H1 (cell line): Measurements from ENCODE around the gene ACAP1. TPM values are rescaled to one million over a fixed set of nuclear protein-coding genes. Genes with fewer than 3 reads are reported as not detected.
A peak's percentile ranks its signal among the peaks of the same experiment; 100 is the strongest.

Source experiments
- GABPA ChIP-seq: IDR thresholded peaks from 2 replicates; pipeline ENCODE4 v1.6.1; 2011; ENCODE audit warnings: mild to moderate bottlenecking, low read length, moderate library complexity, borderline replicate concordance; ENCODE audit not compliant: insufficient read depth
- HDAC2 ChIP-seq, 2 experiments: fragments of 300-600 bp in 1 of 2; sonication (generic) in 1 of 2; IDR thresholded peaks; 2 replicates each; pipeline ENCODE4 v1.6.1; 2011 to 2012; ENCODE audit warnings: low read depth in 2 of 2, low read length in 2 of 2, mild to moderate bottlenecking in 2 of 2, moderate library complexity in 2 of 2, borderline replicate concordance in 1 of 2, inconsistent platforms in 1 of 2
- JUND ChIP-seq: IDR thresholded peaks from 2 replicates; pipeline ENCODE4 v1.6.1; 2011; ENCODE audit warnings: mild to moderate bottlenecking, improper control_type of control experiment, low read length
- NRF1 ChIP-seq: IDR thresholded peaks from 2 replicates; pipeline ENCODE4 v1.6.1; 2011; ENCODE audit warnings: mild to moderate bottlenecking, low read depth, low read length, improper control_type of control experiment
- SIRT6 ChIP-seq: IDR thresholded peaks from one replicate; pipeline ENCODE4 v1.7.1; 2012; ENCODE audit warnings: low read length, inconsistent platforms
- polyA plus RNA-seq, 7 experiments: library from polyadenylated mRNA; depleted of rRNA in 3 of 7; stranded (reverse) in 5 of 7; unstranded in 2 of 7; fragments of >200 nt in 5 of 7; fragments of 200-250 nt in 2 of 7; gene quantifications; 1 replicate in 5 of 7; 2 replicates in 1 of 7; 4 replicates in 1 of 7; pipeline versions ENCODE4 v1.2.1 to v1.2.3, GENCODE V29; 2011 to 2013; ENCODE audit warnings: missing spikeins in 2 of 7, mixed read lengths in 2 of 7
- total RNA-seq: library from RNA; stranded (reverse); fragmentation: NEBNext Ultra II Directional; extraction: Animal tissue kit (Norgen Biotek cat#: 25700); gene quantifications from 2 replicates; pipeline ENCODE4 v1.2.1, GENCODE V29; 2021
- TF ChIP-seq, protein P1 (sequence below): fragments of 300-600 bp; sonication (generic); IDR thresholded peaks from 2 replicates; pipeline ENCODE4 v1.7.1; 2012; ENCODE audit warnings: low read length, moderate library complexity, mild to moderate bottlenecking, inconsistent platforms; ENCODE audit not compliant: insufficient replicate concordance
- TF ChIP-seq, protein P2 (sequence below): IDR thresholded peaks from 2 replicates; pipeline ENCODE4 v1.6.1; 2012; ENCODE audit warnings: low read length, inconsistent platforms

Gene ACAP1
- total and polyA plus RNA-seq, 2 of the 8 experiments (the other 6 are each of a cell fraction or from before 2014, with no cell fraction given) = 11.9 to 45.1 TPM

DNA sequence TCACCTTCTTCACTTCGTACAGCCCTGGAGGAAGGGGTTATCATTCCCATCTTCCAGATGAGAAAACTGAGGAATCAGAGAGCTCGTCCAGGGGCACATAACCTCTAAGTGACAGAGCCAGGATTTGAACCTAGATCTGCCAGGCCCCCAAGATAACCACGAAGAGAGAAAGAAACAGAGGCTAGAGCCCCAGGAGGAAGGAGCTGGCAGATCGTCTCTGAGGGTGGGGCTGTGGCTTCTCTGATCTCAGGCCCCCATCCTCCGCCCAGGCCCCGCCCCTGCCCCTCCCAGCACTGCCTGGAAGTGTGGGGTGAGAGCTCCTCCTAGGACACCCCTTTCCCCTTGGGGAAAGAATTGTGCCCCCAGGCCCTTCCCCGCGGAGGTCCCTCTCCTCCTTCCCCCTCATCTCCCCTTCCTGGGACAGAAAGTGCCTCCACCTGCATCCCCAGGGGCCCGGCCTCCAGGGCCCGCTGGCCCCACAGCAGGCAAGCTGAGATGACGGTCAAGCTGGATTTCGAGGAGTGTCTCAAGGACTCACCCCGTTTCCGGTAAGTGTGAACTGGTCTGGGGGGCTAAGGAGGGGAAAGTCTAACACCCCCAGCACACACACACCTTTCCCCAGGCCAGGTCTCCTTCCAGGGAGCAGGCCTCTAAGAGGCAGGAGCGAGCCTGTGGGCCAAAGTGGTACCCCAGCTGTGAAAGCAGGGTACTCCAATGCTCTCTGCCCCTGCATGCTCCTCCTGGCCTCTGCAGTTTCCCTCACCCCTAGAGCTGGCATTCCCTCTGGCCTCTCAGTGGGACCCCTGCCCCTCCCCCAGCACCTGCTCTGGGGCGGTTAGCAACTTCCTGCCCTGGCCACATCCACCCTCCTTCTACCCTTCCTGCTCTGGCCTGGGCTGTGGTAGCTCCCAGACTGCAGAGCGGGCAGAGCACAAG, at the start of gene ACAP1 (continued):
- TF ChIP-seq NRF1 = no peak
- TF ChIP-seq, protein P1, sequence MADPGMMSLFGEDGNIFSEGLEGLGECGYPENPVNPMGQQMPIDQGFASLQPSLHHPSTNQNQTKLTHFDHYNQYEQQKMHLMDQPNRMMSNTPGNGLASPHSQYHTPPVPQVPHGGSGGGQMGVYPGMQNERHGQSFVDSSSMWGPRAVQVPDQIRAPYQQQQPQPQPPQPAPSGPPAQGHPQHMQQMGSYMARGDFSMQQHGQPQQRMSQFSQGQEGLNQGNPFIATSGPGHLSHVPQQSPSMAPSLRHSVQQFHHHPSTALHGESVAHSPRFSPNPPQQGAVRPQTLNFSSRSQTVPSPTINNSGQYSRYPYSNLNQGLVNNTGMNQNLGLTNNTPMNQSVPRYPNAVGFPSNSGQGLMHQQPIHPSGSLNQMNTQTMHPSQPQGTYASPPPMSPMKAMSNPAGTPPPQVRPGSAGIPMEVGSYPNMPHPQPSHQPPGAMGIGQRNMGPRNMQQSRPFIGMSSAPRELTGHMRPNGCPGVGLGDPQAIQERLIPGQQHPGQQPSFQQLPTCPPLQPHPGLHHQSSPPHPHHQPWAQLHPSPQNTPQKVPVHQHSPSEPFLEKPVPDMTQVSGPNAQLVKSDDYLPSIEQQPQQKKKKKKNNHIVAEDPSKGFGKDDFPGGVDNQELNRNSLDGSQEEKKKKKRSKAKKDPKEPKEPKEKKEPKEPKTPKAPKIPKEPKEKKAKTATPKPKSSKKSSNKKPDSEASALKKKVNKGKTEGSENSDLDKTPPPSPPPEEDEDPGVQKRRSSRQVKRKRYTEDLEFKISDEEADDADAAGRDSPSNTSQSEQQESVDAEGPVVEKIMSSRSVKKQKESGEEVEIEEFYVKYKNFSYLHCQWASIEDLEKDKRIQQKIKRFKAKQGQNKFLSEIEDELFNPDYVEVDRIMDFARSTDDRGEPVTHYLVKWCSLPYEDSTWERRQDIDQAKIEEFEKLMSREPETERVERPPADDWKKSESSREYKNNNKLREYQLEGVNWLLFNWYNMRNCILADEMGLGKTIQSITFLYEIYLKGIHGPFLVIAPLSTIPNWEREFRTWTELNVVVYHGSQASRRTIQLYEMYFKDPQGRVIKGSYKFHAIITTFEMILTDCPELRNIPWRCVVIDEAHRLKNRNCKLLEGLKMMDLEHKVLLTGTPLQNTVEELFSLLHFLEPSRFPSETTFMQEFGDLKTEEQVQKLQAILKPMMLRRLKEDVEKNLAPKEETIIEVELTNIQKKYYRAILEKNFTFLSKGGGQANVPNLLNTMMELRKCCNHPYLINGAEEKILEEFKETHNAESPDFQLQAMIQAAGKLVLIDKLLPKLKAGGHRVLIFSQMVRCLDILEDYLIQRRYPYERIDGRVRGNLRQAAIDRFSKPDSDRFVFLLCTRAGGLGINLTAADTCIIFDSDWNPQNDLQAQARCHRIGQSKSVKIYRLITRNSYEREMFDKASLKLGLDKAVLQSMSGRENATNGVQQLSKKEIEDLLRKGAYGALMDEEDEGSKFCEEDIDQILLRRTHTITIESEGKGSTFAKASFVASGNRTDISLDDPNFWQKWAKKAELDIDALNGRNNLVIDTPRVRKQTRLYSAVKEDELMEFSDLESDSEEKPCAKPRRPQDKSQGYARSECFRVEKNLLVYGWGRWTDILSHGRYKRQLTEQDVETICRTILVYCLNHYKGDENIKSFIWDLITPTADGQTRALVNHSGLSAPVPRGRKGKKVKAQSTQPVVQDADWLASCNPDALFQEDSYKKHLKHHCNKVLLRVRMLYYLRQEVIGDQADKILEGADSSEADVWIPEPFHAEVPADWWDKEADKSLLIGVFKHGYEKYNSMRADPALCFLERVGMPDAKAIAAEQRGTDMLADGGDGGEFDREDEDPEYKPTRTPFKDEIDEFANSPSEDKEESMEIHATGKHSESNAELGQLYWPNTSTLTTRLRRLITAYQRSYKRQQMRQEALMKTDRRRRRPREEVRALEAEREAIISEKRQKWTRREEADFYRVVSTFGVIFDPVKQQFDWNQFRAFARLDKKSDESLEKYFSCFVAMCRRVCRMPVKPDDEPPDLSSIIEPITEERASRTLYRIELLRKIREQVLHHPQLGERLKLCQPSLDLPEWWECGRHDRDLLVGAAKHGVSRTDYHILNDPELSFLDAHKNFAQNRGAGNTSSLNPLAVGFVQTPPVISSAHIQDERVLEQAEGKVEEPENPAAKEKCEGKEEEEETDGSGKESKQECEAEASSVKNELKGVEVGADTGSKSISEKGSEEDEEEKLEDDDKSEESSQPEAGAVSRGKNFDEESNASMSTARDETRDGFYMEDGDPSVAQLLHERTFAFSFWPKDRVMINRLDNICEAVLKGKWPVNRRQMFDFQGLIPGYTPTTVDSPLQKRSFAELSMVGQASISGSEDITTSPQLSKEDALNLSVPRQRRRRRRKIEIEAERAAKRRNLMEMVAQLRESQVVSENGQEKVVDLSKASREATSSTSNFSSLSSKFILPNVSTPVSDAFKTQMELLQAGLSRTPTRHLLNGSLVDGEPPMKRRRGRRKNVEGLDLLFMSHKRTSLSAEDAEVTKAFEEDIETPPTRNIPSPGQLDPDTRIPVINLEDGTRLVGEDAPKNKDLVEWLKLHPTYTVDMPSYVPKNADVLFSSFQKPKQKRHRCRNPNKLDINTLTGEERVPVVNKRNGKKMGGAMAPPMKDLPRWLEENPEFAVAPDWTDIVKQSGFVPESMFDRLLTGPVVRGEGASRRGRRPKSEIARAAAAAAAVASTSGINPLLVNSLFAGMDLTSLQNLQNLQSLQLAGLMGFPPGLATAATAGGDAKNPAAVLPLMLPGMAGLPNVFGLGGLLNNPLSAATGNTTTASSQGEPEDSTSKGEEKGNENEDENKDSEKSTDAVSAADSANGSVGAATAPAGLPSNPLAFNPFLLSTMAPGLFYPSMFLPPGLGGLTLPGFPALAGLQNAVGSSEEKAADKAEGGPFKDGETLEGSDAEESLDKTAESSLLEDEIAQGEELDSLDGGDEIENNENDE = no peak
- TF ChIP-seq JUND = no peak
- TF ChIP-seq GABPA = peak; percentile 49; the same call in 1 of the 2 replicates
- TF ChIP-seq, protein P2, sequence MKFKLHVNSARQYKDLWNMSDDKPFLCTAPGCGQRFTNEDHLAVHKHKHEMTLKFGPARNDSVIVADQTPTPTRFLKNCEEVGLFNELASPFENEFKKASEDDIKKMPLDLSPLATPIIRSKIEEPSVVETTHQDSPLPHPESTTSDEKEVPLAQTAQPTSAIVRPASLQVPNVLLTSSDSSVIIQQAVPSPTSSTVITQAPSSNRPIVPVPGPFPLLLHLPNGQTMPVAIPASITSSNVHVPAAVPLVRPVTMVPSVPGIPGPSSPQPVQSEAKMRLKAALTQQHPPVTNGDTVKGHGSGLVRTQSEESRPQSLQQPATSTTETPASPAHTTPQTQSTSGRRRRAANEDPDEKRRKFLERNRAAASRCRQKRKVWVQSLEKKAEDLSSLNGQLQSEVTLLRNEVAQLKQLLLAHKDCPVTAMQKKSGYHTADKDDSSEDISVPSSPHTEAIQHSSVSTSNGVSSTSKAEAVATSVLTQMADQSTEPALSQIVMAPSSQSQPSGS = no peak
- TF ChIP-seq SIRT6 = no peak
- TF ChIP-seq HDAC2 (IDR thresholded peaks at IDR 0.05; ENCODE audit: borderline replicate concordance in 1 of 2, low read depth in 2 of 2, low read length in 2 of 2) = no peak
